Breast epithelium (tissue), 4 donors: ENCODE results near the gene FCHSD2. TPM values are rescaled to one million over a fixed set of nuclear protein-coding genes. Genes with fewer than 3 reads are reported as not detected.
"Not testable (repeated sequence)": the region's sequence is repeated elsewhere in the genome, so short reads cannot be mapped to it uniquely, and the experiment has no call there.

Experiments
- DNase-seq, 2 donors: peaks; one replicate each; pipeline ENCODE4 v3.0.0-alpha.2; 2019; ENCODE audit warnings: low spot score in 2 of 2
- H3K27ac ChIP-seq, 2 donors: fragments of 200-600 bp; sonication (generic) in 1 of 2; one replicate each; pipeline ENCODE4 v1.5.1; 2016 to 2019; ENCODE audit warnings: mild to moderate bottlenecking in 1 of 2
- H3K27me3 ChIP-seq, 2 donors: fragments of 200-600 bp; sonication (generic) in 1 of 2; one replicate each; pipeline versions ENCODE4 v1.5.1 to v1.6.0; 2017 to 2019; ENCODE audit warnings: control low read depth in 1 of 2, mild to moderate bottlenecking in 1 of 2
- H3K36me3 ChIP-seq: fragments of 200-600 bp; one replicate; pipeline ENCODE4 v1.5.1; 2019
- H3K4me1 ChIP-seq, 2 donors: fragments of 200-600 bp; sonication (generic); one replicate each; pipeline ENCODE4 v1.5.1; 2016 to 2019; ENCODE audit warnings: control low read depth in 1 of 2
- H3K4me3 ChIP-seq, 3 donors: fragments of 200-600 bp; sonication (generic); 1 replicate in 2 of 3; 2 replicates in 1 of 3; pipeline ENCODE4 v1.5.1; 2016 to 2019; ENCODE audit warnings: mild to moderate bottlenecking in 3 of 3, moderate library complexity in 2 of 3
- H3K9me3 ChIP-seq, 2 donors: fragments of 200-600 bp; sonication (generic) in 1 of 2; one replicate each; pipeline ENCODE4 v1.5.1; 2016 to 2019; ENCODE audit warnings: control low read depth in 1 of 2
- POLR2A ChIP-seq: fragments of 450-650 bp; IDR thresholded peaks from one replicate; pipeline ENCODE4 v1.6.1; 2016; ENCODE audit warnings: antibody characterized with exemption, mild to moderate bottlenecking, moderate library complexity
- POLR2AphosphoS5 ChIP-seq, 3 donors: sonication (generic); formaldehyde crosslinking; IDR thresholded peaks; one replicate each; pipeline ENCODE4 v1.6.1; 2017; ENCODE audit warnings: antibody characterized with exemption in 3 of 3
- intact Hi-C: fragments of 100-400 bp; cut with DNase I; formaldehyde crosslinking; loops from one replicate; pipeline ENCODE4 v1.15.1; 2023; ENCODE audit warnings: low total_unique reads
- total RNA-seq, 3 donors: library from RNA; depleted of rRNA; stranded (reverse); fragments of >200 nt; gene quantifications; one replicate each; pipeline ENCODE4 v1.1.0, GENCODE V29; 2016
- TF ChIP-seq, protein P1 (sequence below), 3 donors: fragments of 450-650 bp; IDR thresholded peaks; one replicate each; pipeline ENCODE4 v1.5.1; 2016 to 2017; ENCODE audit warnings: antibody characterized with exemption in 3 of 3, mild to moderate bottlenecking in 3 of 3, moderate library complexity in 3 of 3

The FCHSD2 gene
- total RNA-seq, 3 donors from 2014 or later, result 15.5 to 23.4 (median 19.0) TPM

DNA sequence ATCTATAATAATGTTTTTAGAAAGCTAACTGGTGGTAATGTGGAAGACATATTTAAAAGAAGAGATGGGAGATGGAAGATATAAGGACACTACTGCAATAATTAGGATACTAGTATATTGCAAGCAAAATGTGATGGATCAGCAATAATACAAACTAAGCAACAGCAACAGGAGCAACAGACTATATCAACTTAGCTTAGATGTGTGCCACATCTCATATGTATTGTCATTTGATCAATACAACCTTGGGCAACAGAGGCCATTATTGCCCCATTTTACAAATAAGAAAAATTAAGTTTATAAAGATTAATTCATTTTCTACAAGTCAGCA, 4.2 kb downstream of the FCHSD2 start:
- no peak overlapping the region for H3K4me3 ChIP-seq
- intact Hi-C loops, result no loop called here
- H3K27ac ChIP-seq, result no peak overlapping the region
- H3K4me1 ChIP-seq, result no peaks in the 10 kb centered on the region
- H3K36me3 ChIP-seq, result no peaks in the 10 kb centered on the region
- TF ChIP-seq, protein P1, sequence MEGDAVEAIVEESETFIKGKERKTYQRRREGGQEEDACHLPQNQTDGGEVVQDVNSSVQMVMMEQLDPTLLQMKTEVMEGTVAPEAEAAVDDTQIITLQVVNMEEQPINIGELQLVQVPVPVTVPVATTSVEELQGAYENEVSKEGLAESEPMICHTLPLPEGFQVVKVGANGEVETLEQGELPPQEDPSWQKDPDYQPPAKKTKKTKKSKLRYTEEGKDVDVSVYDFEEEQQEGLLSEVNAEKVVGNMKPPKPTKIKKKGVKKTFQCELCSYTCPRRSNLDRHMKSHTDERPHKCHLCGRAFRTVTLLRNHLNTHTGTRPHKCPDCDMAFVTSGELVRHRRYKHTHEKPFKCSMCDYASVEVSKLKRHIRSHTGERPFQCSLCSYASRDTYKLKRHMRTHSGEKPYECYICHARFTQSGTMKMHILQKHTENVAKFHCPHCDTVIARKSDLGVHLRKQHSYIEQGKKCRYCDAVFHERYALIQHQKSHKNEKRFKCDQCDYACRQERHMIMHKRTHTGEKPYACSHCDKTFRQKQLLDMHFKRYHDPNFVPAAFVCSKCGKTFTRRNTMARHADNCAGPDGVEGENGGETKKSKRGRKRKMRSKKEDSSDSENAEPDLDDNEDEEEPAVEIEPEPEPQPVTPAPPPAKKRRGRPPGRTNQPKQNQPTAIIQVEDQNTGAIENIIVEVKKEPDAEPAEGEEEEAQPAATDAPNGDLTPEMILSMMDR (IDR thresholded peaks at IDR 0.05), result no peak
- TF ChIP-seq POLR2A, result no peak
- no peak for TF ChIP-seq POLR2AphosphoS5 (IDR thresholded peaks at IDR 0.05)
- no peaks in the 10 kb centered on the region for H3K9me3 ChIP-seq
- no peak for DNase-seq
- no peaks in the 10 kb centered on the region for H3K27me3 ChIP-seq

DNA sequence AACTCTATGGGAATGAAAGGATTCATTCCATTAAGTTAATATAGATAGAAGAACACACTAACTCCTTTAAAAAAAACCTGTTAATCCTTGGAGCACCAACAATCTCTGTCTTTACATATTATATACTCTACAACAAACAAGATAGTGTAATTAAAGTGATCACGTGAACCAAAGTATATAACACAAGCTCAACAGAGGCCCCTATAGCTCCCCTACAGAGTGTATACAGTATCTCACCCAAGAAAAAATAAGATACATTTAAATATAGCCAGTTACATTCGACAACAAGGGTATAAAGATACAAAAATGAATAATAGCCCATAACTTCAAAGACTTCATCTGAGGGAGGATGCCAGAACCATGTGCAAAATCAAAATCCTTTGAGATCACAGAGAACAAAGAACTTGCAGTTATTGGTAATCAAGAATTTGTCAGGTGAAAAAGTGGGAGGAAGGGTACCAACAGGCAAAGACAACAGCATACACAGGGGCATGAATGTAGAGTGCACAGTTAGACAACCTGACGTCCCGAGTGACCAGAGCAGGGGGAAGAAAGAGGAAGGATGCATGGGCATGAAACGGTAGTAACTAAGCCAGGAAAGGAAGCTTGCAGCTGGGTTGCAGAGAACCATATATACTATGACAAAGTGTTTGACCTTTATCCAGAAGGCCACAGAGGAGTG, 4.7 kb downstream of the FCHSD2 start:
- TF ChIP-seq, protein P1 (IDR thresholded peaks at IDR 0.05), result no peak
- TF ChIP-seq POLR2A (no peak), POLR2AphosphoS5 (IDR thresholded peaks at IDR 0.05) (no peak)
- Histone ChIP-seq H3K27ac (no peak overlapping the region), H3K27me3 (no peaks in the 10 kb centered on the region), H3K4me3 (no peak overlapping the region), H3K36me3 (no peaks in the 10 kb centered on the region), H3K4me1 (no peaks in the 10 kb centered on the region), H3K9me3 (no peaks in the 10 kb centered on the region)
- intact Hi-C loops, result no loop called here
- no peak for DNase-seq

DNA sequence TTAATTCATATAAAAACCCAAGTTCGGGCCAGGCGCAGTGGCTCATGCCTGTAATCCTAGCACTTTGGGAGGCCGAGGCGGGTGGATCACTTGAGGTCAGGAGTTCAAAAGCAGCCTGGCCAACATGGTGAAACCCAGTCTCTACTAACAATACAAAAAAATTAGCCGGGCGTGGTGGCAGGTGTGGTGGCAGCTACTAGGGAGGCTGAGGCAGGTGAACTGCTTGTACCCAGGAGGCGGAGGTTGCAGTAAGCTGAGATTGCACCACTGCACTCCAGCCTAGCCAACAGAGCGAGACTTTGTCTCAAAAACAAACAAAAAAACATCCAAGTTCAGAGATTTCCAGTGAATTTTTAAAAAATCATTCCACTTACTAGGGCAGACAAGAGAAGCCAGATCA, 5.4 kb downstream of the FCHSD2 start:
- H3K27me3 ChIP-seq, H3K9me3 ChIP-seq, DNase-seq, intact Hi-C loops, H3K27ac ChIP-seq, H3K4me3 ChIP-seq, H3K4me1 ChIP-seq, H3K36me3 ChIP-seq: not testable (repeated sequence)

DNA sequence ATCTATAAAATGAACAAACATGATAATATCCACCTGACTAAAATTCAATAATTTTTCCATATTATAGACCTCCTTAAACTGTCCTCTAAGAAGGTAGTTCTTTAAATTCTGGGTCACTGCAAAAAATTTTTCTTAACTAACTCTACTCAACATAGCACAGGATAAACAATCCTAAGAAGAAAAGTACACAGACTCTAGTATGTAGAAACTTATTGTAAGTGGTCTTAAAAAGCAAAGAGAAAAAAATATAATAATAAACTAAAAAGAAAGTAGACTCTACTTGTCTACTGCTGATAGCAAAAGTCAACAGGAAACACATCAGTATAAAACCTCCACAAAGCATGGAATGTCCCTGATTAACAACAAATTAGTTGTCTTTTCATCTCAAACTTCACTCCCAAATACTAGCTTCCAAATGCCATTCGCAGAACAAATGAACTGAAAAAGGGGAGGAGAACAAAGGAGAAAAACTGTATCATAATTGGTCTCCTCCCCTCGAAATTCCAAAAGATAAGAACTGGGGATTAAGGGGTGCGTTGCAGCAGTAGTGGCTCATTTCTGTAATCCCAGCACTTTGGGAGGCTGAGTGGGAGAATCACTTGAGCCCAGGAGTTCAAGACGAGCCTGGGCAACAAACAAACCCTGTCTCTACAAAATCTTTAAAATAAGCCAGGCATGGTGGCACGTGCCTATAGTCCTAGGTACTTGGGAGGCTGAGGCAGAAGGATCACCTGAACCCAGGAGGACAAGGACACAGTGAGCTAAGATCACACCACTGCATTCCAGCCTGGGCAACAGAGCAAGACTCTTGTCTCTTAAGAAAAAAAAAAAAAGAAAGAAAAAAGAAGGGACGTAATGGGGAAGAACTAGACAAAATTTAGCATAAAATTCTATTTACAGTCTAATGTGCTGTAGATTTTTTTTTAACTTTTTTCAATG, 6.5 kb downstream of the FCHSD2 start:
- H3K36me3 ChIP-seq, result no peaks in the 10 kb centered on the region
- no peaks in the 10 kb centered on the region for H3K4me1 ChIP-seq
- intact Hi-C loops, result no loop called here
- no peaks in the 10 kb centered on the region for H3K9me3 ChIP-seq
- no peak for DNase-seq
- no peak overlapping the region for H3K4me3 ChIP-seq
- TF ChIP-seq POLR2AphosphoS5 (IDR thresholded peaks at IDR 0.05) (no peak), POLR2A (no peak)
- TF ChIP-seq, protein P1 (IDR thresholded peaks at IDR 0.05), result no peak
- no peak overlapping the region for H3K27ac ChIP-seq
- no peaks in the 10 kb centered on the region for H3K27me3 ChIP-seq

DNA sequence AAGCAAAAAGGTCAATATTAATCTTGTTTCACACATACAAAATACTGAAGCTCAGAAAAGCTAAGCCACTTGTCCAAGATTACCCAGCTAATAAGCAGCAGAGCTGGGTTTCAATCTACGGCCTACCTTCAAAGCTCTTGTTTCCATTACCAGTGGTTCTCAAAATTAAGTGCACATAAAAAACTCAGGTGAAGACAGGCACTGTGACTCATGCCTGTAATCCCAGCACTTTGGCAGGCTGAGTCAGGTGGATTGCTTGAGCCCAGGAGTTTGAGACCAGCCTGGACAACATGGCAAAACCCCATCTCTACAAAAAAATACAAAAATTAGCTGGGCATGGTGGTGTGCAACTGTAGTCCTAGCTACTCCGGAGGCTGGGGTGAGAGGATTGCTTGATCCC, 9.8 kb downstream of the FCHSD2 start:
- DNase-seq, H3K9me3 ChIP-seq, intact Hi-C loops, H3K36me3 ChIP-seq, H3K27me3 ChIP-seq, H3K4me3 ChIP-seq, H3K4me1 ChIP-seq, H3K27ac ChIP-seq: not testable (repeated sequence)

DNA sequence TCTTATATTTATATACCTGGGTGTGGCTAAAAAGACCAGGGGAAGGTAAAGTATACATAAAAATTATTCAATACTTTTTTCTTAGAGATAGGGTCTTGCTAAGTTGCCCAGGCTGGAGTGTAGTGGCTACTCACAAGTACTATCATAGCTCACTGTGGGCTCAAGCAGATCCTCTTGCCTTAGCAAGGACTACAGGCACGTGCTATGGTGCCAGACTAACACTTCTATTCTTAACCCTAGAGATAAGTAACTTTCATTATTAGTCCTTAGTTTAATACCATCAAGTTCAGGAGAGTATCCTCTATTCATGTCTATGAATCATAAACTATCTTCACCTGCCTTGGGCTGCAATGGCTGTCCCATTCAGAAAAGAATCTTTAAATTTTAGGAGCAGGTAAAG, 11.9 kb downstream of the FCHSD2 start:
- H3K9me3 ChIP-seq, result peaks cover 0 to 1% of the 10 kb centered on the region in 2 donors
- H3K27ac ChIP-seq, result no peak overlapping the region
- intact Hi-C loops, result no loop called here
- H3K4me1 ChIP-seq, result no peaks in the 10 kb centered on the region
- no peaks in the 10 kb centered on the region for H3K27me3 ChIP-seq
- TF ChIP-seq, protein P1 (IDR thresholded peaks at IDR 0.05), result no peak
- TF ChIP-seq POLR2A (no peak), POLR2AphosphoS5 (IDR thresholded peaks at IDR 0.05) (no peak)
- no peak overlapping the region for H3K4me3 ChIP-seq
- H3K36me3 ChIP-seq, result no peaks in the 10 kb centered on the region
- DNase-seq, result no peak
